GM20000 (cell line): ENCODE measurements around the gene LETM1.
A peak's percentile ranks its signal among the peaks of the same experiment; 100 is the strongest.

Experiments used
- DNase-seq: peaks from one replicate; pipeline ENCODE4 v3.0.0; 2012; ENCODE audit warnings: low spot score
- TF ChIP-seq, protein P1 (sequence below): IDR thresholded peaks from 2 replicates; pipeline ENCODE4 v1.5.1; 2012; ENCODE audit warnings: mild to moderate bottlenecking, control low read depth; ENCODE audit errors: extremely low read depth, missing control alignments

The LETM1 gene

DNA sequence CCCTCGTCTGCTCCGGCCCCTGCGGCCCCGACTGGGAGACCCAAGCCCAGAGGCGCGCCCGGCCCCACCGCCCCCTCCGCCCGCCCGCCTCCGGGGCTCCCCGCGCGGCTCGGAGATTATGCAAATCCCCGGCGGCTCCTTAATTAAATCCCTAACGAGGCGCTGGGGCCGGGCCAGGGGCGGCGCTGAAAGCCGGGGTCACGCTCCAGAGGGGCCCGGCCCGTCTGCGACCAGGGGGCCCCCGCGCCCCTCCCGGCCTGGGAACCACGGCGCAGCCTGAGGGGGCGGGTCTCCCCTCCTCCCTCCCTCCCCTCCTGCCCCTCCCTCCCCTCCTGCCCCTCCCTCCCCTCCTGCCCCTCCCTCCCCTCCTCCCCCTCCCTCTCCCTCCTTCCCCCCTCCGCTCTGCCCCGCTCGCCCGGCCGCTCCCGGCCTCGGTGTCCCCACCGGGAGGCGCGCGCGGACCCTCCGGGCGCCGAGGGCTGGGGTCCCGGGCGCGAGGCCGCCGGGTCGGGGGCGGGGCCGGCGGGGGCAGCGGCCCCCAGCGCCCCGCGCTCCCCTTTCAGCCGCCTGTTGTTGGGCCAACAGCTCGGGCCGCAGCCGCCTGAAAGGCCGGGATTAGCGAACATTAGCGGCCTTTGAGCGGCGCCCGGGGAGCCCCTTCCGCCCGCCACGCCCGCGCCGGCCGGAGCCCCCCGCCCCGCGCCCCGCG, 88.7 kb downstream of the LETM1 start:
- TF ChIP-seq, protein P1, sequence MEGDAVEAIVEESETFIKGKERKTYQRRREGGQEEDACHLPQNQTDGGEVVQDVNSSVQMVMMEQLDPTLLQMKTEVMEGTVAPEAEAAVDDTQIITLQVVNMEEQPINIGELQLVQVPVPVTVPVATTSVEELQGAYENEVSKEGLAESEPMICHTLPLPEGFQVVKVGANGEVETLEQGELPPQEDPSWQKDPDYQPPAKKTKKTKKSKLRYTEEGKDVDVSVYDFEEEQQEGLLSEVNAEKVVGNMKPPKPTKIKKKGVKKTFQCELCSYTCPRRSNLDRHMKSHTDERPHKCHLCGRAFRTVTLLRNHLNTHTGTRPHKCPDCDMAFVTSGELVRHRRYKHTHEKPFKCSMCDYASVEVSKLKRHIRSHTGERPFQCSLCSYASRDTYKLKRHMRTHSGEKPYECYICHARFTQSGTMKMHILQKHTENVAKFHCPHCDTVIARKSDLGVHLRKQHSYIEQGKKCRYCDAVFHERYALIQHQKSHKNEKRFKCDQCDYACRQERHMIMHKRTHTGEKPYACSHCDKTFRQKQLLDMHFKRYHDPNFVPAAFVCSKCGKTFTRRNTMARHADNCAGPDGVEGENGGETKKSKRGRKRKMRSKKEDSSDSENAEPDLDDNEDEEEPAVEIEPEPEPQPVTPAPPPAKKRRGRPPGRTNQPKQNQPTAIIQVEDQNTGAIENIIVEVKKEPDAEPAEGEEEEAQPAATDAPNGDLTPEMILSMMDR: no peak
- DNase-seq: peak; percentile 78

DNA sequence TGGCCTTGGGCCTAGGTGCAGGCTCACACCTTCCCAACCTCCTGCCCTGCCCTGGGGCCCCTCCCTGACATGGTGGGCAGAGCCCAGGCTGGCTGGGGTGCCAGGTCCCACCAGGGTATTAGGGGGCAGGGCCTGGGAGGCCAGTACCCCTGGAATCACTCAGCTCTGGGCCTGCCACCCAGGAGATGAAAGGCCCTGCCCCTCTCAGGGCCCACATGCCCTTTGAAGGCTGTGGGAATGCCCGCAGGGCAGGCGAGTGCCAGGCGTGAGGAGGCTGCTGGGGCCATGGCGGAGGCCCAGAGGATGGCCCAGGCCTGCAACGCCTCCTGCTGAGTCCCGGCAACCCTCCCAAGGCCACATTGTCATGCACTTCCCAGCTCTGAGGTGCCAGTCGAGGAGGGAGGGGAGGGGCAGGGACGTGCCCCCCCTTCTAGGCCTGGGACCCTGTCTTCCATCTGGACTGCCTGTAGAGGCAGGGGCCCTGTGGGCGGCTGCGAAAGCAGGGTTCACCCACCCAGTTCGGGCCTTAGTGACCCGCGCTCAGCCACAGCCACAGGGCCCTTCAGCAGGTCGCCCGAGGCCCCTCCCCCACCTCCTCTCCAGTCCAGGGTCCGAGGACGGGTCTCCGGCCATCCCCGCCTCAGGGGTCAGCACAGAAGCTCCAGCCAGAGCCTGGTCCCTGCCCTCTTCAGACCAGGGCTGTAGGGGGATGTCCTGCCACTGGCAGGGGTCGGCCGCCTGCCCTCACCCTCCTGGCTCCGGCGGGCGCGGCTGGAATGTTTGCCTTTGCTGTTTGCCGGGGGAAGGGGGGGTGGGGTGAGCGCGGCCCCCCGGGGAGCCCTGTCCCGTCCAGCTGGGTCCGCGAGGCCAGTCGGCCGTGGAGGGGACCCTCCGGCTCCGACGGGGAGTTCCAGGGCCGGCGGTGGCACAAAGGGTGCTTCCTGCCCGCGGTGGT, 89.6 kb downstream of the LETM1 start:
- DNase-seq: no peak
- TF ChIP-seq, protein P1: no peak

DNA sequence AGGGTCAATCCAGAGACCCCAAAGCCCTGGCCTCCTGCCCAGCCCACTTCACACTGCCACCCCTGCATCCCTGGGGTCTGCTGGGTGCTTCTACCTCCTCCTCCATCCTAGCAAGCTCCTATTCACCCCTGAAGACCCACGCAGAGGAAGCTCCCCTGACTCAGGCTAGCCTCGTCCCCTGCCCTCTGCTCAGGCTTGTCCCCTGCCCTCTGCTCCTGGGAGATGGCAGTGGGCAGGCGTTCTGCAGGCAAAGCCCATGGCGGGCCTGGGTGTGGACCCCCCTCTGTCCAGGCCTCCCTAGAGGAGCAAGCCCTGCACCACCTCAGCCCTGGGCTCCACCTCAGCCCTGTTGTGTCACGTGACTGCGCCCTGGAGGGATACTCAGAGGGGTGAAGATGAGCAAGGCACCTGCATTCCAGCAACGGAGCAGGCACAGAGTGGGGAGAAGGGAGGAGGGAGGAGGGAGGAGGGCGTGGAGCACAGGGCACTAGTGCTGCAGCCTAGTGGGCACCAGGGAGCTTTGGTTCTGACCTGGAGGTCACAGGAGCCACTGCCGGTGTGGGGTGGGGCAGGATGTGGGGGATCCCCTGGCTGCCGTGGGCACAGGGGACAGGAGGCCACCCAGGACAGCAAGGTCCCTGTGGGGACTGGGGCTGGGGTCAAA, 90.4 kb downstream of the LETM1 start:
- DNase-seq: no peak
- TF ChIP-seq, protein P1: no peak

DNA sequence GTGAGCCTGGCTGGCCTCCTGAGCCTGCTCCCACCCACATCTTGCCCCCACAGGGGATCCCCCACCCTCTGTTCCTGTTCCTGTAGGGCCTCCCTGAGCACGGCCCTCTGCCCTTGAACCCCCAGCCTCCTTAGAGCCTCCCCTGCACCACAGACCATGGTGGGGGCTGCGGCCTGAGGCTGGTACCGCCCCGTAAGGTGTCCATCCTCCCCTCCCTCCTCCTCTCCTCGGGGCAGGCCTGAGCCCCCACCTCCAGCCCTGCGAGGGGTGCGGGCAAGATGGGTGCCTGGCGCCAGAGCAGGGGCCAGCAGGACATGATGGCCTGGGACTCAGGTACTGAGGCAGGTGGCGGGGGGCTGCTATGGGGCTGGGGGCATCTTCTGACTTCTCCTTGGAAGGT, 91.3 kb downstream of the LETM1 start:
- TF ChIP-seq, protein P1: no peak
- DNase-seq: no peak

DNA sequence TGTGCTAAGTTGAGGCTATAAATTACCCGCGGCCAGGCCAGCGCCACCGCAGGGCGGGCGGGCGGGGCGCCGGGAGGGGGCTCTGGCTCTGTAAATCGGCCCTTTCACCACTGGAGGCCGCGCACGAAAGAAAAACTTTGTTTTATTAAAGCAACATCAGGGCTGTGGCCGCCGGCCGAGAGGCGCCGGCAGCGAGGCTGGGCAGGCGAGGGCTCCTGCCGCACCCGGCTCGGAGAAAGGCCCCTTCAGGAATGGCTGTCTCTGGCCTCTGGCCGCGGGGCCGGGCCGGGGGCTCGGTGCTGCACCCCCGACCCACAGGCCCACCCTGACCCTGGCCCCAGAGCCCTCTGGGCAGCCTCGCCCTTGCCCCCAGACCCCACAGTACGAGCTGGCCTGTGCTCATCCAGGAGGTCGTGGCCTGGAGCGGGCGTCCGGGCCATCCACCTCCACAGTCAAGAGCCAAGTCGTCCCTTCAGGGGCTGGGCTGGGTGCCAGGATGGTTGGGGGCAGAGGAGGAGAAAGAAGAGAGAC, 92.3 kb downstream of the LETM1 start:
- DNase-seq: peak; percentile 77
- TF ChIP-seq, protein P1: no peak

DNA sequence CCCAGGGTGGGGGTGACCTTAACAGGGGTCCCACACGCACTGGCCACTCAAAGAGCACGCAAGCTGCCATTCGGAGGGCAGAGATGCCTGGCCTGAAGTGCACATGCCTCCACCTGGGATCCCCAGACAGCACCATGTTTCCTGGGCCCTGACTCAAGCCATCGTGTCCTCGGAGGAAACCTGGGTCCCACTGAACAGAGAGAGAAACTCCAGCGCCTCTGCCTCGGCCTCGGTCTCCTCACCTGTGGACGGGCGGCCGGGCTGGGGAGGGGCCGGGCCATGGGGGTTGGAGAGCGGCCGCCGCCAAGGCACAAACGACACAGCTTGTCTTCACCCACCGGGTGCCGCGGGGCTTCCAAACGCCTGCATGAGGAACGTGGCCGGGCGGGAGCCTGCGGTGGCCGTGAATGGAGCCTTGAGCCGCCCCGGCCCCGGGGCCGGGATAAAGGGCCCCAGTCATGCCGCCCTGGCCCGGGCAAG, 92.8 kb downstream of the LETM1 start:
- TF ChIP-seq, protein P1: no peak
- no peak for DNase-seq
